Coronary artery (tissue), 2 donors: Measurements from ENCODE around the gene RNF20.
A peak's percentile ranks its signal among the peaks of the same experiment; 100 is the strongest.

Source experiments
- DNase-seq: peaks from one replicate; pipeline ENCODE4 v3.0.0-alpha.2; 2017; ENCODE audit warnings: low spot score
- H3K27ac ChIP-seq, 2 donors: fragments of 200-600 bp; sonication (generic); one replicate each; pipeline ENCODE4 v1.5.1; 2016 to 2019
- H3K4me3 ChIP-seq: fragments of 200-600 bp; sonication (generic); 2 replicates; pipeline ENCODE4 v1.5.1; 2016; ENCODE audit warnings: mild to moderate bottlenecking, moderate library complexity
- TF ChIP-seq, protein P1 (sequence below): fragments of 200-600 bp; sonication (generic); IDR thresholded peaks from one replicate; pipeline ENCODE4 v1.5.1; 2019; ENCODE audit warnings: antibody characterized with exemption

RNF20 gene

DNA sequence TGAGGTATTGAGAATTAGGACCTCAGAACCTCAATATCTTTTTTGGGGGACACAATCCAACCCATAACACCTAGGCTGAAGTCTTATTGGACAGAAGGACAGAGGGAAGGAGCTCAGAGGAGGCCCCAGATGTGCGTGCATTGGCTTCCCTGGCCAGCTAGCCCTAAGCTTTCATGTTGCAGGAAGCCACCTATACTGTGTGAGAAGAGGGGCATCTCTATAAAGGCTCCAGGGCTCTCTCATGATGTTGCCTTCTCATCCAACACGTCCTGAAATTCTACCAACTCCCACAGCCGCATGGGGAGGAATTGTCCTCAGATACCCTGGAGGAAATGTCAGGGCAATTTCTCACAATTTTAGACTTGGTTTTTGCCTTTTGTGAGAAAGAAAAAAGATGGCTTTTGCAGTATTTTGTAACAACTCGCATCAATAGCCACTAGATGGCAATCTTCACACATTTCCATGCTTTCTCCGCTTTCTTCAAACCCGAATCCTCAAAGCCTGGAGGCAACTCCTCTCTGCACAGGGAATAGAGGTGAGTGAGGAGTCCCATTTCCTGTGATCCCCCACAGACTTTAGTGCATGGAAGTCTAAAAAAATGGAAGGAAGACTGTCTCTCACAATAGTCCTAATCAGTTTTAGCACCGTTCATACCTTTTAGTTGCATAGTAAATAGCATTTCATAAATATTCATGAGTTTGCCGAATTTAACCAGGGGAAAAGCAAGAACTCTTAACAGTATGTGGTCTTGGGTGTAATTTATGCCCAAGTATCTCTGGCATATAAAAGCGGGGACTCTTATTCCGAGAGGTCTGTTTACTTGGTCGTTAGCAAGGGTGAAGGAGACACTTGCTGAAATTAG lies 68.5 kb downstream of the RNF20 start:
- DNase-seq: no peak
- no peak overlapping the region for H3K4me3 ChIP-seq
- H3K27ac ChIP-seq: no peak overlapping the region
- TF ChIP-seq, protein P1, sequence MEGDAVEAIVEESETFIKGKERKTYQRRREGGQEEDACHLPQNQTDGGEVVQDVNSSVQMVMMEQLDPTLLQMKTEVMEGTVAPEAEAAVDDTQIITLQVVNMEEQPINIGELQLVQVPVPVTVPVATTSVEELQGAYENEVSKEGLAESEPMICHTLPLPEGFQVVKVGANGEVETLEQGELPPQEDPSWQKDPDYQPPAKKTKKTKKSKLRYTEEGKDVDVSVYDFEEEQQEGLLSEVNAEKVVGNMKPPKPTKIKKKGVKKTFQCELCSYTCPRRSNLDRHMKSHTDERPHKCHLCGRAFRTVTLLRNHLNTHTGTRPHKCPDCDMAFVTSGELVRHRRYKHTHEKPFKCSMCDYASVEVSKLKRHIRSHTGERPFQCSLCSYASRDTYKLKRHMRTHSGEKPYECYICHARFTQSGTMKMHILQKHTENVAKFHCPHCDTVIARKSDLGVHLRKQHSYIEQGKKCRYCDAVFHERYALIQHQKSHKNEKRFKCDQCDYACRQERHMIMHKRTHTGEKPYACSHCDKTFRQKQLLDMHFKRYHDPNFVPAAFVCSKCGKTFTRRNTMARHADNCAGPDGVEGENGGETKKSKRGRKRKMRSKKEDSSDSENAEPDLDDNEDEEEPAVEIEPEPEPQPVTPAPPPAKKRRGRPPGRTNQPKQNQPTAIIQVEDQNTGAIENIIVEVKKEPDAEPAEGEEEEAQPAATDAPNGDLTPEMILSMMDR: peak; percentile 49

DNA sequence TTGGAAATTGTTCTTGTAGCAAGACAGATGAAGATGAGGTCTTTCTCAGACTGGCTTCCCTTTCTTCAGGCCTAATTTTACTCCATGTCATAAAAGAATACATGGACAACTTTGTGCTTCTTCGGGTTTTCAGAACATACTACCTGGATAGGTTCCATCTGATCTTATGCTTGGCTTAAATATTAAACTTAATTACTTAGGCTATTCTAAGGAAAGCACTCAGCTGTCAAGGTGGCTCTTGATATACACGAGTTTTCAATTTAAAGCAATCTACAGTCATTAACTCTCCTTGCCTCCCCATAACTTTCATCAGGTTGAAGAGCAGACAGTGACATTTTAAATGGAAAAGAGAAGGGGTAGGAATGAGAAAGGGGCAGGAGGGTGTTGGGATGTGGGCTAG lies 70.6 kb downstream of the RNF20 start:
- DNase-seq: no peak
- TF ChIP-seq, protein P1: no peak
- Histone ChIP-seq H3K4me3 (no peak overlapping the region), H3K27ac (no peak overlapping the region)

DNA sequence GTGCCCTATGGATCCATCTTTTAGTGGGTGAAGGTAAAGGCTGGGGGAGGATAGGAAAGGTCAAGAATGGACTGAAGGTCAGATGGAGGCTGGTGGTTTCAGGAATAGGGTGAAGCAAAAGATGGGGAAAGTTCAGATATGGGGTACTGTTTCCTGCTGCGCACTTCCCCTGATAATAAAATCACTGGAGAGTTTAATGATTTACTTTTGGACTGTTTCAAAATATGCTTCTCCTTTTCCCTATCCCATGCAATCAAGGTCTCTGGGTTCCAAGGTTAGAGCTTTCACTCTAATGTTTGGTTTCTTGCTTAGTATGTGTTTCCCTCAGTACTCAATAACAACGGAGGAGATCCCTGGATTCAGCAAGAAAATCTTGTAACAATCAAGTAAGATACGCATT lies 71.9 kb downstream of the RNF20 start:
- no peak for DNase-seq
- H3K4me3 ChIP-seq: no peak overlapping the region
- TF ChIP-seq, protein P1: no peak
- H3K27ac ChIP-seq: no peak overlapping the region
